B cell (primary cell): ENCODE data around the gene SHMT2. TPM values are rescaled to one million over a fixed set of nuclear protein-coding genes. Genes with fewer than 3 reads are reported as not detected.
"Not testable (repeated sequence)": the region's sequence is repeated elsewhere in the genome, so short reads cannot be mapped to it uniquely, and the experiment has no call there.

Experiments used
- ATAC-seq: fragments of 200-7000 bp; cut with Tn5 transposase; one replicate; pipeline ENCODE4 v1.10.0; 2021; ENCODE audit warnings: low read depth, mild to moderate bottlenecking, moderate number of reproducible peaks, moderate library complexity
- CTCF ChIA-PET: fragments of 350-600 bp; sonication (Branson Sonifier 250); formaldehyde crosslinking; loops from one replicate; lab custom pipeline; 2021; ENCODE audit warnings: antibody characterized with exemption, inconsistent platforms; lab: Charles Lee
- POLR2A ChIA-PET: fragments of 350-600 bp; sonication (Branson Sonifier 250); formaldehyde crosslinking; loops from one replicate; lab custom pipeline; 2021; ENCODE audit warnings: antibody characterized with exemption; lab: Charles Lee
- DNase-seq: peaks from one replicate; pipeline ENCODE4 v3.0.0; 2013
- H2AFZ ChIP-seq: 2 replicates; pipeline ENCODE4 v1.6.1; 2012; ENCODE audit warnings: mild to moderate bottlenecking, low read depth, low read length; ENCODE audit not compliant: insufficient read depth, poor library complexity, severe bottlenecking
- H3K27ac ChIP-seq, 2 donors: 1 replicate in 1 of 2; 2 replicates in 1 of 2; pipeline ENCODE4 v1.5.1; 2012 to 2013; ENCODE audit warnings: low read length in 2 of 2, mild to moderate bottlenecking in 2 of 2, moderate library complexity in 1 of 2
- H3K27me3 ChIP-seq, 4 experiments: fragments of 200-600 bp in 1 of 4; sonication (generic) in 1 of 4; replicated peaks in 1 of 4; 1 replicate in 2 of 4; 2 replicates in 2 of 4; pipeline versions ENCODE4 v1.6.1 to v1.7.0; 2013 to 2016; ENCODE audit warnings: low read length in 3 of 4, mild to moderate bottlenecking in 2 of 4, mixed read lengths in 1 of 4, moderate library complexity in 1 of 4; ENCODE audit not compliant: insufficient read depth in 4 of 4, control insufficient read depth in 3 of 4; ENCODE audit errors: control extremely low read depth in 1 of 4
- H3K36me3 ChIP-seq, 2 experiments: replicated peaks in 1 of 2; 1 replicate in 1 of 2; 2 replicates in 1 of 2; pipeline versions ENCODE4 v1.6.1 to v1.7.1; 2013; ENCODE audit warnings: low read length in 1 of 2; ENCODE audit not compliant: insufficient read depth in 2 of 2, control insufficient read depth in 1 of 2; ENCODE audit errors: control extremely low read depth in 1 of 2, extremely low read depth in 1 of 2
- H3K4me1 ChIP-seq, 2 donors: fragments of 200-600 bp in 1 of 2; sonication (generic) in 1 of 2; 1 replicate in 1 of 2; 2 replicates in 1 of 2; pipeline versions ENCODE4 v1.5.1 to v1.6.1; 2013 to 2017; ENCODE audit warnings: low read length in 2 of 2; ENCODE audit not compliant: control insufficient read depth in 2 of 2, insufficient read depth in 2 of 2
- H3K4me2 ChIP-seq: replicated peaks from 2 replicates; pipeline ENCODE3; 2012; ENCODE audit warnings: mild to moderate bottlenecking, low read depth, low read length; ENCODE audit not compliant: poor library complexity, severe bottlenecking
- H3K4me3 ChIP-seq, 5 experiments: fragments of 200-600 bp in 1 of 5; sonication (generic) in 1 of 5; 1 replicate in 3 of 5; 2 replicates in 2 of 5; pipeline versions ENCODE4 v1.5.1 to v1.7.0; 2011 to 2016; ENCODE audit warnings: low read length in 4 of 5, mild to moderate bottlenecking in 4 of 5, low read depth in 2 of 5, control low read depth in 1 of 5, moderate library complexity in 1 of 5; ENCODE audit not compliant: insufficient read depth in 1 of 5; ENCODE audit errors: control extremely low read depth in 1 of 5, extremely low read depth in 1 of 5
- H3K79me2 ChIP-seq: fragments of 200-600 bp; sonication (generic); one replicate; pipeline ENCODE4 v1.6.0; 2016; ENCODE audit warnings: low read length; ENCODE audit not compliant: control insufficient read depth, insufficient read depth
- H3K9ac ChIP-seq: fragments of 200-600 bp; sonication (generic); 2 replicates; pipeline ENCODE4 v1.6.1; 2017; ENCODE audit warnings: mild to moderate bottlenecking, low read length, moderate library complexity
- H3K9me3 ChIP-seq, 3 donors: one replicate each; pipeline versions ENCODE4 v1.6.1 to v1.7.1; 2013; ENCODE audit warnings: low read length in 2 of 3; ENCODE audit not compliant: control insufficient read depth in 2 of 3, insufficient read depth in 1 of 3; ENCODE audit errors: control extremely low read depth in 1 of 3
- H4K20me1 ChIP-seq: 2 replicates; pipeline ENCODE4 v1.6.0; 2012; ENCODE audit warnings: mild to moderate bottlenecking, low read length; ENCODE audit not compliant: insufficient read depth, control insufficient read depth, poor library complexity, severe bottlenecking
- H3K27ac Mint-ChIP-seq: one replicate; pipeline ENCODE4 v1.8.0; 2021; ENCODE audit warnings: mixed read lengths
- H3K27me3 Mint-ChIP-seq: one replicate; pipeline ENCODE4 v1.8.0; 2021; ENCODE audit warnings: mixed read lengths
- H3K4me1 Mint-ChIP-seq: one replicate; pipeline ENCODE4 v1.8.0; 2021; ENCODE audit warnings: mixed read lengths
- H3K4me3 Mint-ChIP-seq: one replicate; pipeline ENCODE4 v1.8.0; 2021; ENCODE audit warnings: mixed read lengths
- H3K9me3 Mint-ChIP-seq: one replicate; pipeline ENCODE4 v1.8.0; 2022; ENCODE audit warnings: mixed read lengths; ENCODE audit not compliant: insufficient read depth
- EZH2 ChIP-seq: IDR thresholded peaks from 2 replicates; pipeline ENCODE4 v1.6.1; 2012; ENCODE audit warnings: borderline replicate concordance, low read depth, mild to moderate bottlenecking, moderate library complexity, low read length; ENCODE audit not compliant: insufficient read depth, poor library complexity, severe bottlenecking
- WGBS: methylation state at CpG from one replicate; pipeline ENCODE4 v1.1.5; 2013; ENCODE audit warnings: missing lambda C conversion rate; ENCODE audit not compliant: insufficient coverage; 5-methylcytosine and 5-hydroxymethylcytosine counted together
- intact Hi-C: fragments of 100-400 bp; cut with micrococcal nuclease; formaldehyde crosslinking; loops from one replicate; pipeline ENCODE4 v1.10.0; 2022
- polyA plus RNA-seq: library from polyadenylated mRNA; depleted of rRNA; stranded (reverse); fragments of >200 nt; gene quantifications from 2 replicates; pipeline ENCODE4 v1.2.3, GENCODE V29; 2012
- total RNA-seq, 2 donors: library from RNA; stranded (reverse); fragments of 120-200 nt in 1 of 2; gene quantifications; 1 replicate in 1 of 2; 2 replicates in 1 of 2; pipeline versions ENCODE4 v1.2.3 to v1.2.4, GENCODE V29; 2013 to 2022
- TF ChIP-seq, protein P1 (sequence below): fragments of 200-600 bp; IDR thresholded peaks from one replicate; pipeline ENCODE4 v1.8.0; 2022; ENCODE audit warnings: antibody characterized with exemption, mild to moderate bottlenecking

Gene SHMT2
- total and polyA plus RNA-seq, 2 donors (not counting 1 experiment from before 2014, with no cell fraction given) = 166 to 236 TPM

DNA sequence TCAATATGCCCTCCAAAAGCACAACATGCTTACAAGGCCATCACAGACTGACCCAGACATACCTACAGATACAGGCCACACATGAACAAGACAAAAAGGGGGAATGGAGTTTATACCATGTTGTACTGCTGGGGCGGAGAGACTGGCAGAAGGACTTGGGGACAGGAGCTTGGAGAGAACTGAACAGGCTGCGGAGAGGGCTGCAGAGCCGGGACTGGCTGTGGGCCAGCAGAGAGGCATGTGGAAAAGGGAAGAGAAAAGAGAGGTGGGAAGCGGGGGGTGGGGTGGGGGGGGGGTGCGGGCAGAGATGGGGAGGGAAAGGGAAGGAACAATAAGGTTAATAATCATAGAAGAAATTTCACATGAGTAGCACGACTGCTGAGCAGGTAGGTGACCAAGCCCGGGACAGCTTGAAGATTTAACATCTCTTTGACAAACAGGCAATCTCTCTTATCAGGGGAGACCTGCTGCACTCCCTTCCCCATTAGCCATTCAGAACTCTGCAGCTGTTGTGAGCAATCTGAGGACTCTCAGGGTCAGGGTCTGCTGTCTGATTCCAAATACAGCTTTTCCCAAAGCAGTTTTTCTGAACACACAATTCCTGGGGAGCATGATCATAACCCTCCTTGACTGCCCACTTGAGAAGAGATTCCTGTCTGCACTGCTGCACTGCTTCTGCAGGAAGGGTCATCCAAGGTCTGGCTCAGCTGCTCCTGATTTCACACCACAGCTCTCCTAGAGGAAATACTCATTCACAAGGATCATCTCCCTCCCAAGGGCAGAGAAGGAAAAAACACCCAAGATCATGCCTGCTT is 43.0 kb downstream of the SHMT2 start:
- Histone ChIP-seq H2AFZ (no peak overlapping the region), H4K20me1 (no peaks in the 10 kb centered on the region), H3K9me3 (no peaks in the 10 kb centered on the region), H3K4me2 (no peak overlapping the region), H3K27ac (no peak overlapping the region), H3K9ac (no peak overlapping the region), H3K4me1 (no peaks in the 10 kb centered on the region), H3K27me3 (no peaks in the 10 kb centered on the region), H3K4me3 (no peak overlapping the region), H3K36me3 (peaks cover 5 to 70% of the 10 kb centered on the region in 2 experiments), H3K79me2 (no peaks in the 10 kb centered on the region)
- WGBS = 97% methylated on average over 5 of the region's 7 CpGs
- ATAC-seq = no peak
- Mint-ChIP-seq H3K4me3 (no peak overlapping the region), H3K4me1 (no peaks in the 10 kb centered on the region), H3K27me3 (no peaks in the 10 kb centered on the region), H3K9me3 (no peaks in the 10 kb centered on the region), H3K27ac (no peak overlapping the region)
- ChIA-PET POLR2A (no interaction called here), CTCF (interaction anchor here (0.5 to 1.9 kb wide), 3 partner anchors 23 to 383 kb away, joined by 3 to 7 read pairs (median 3); no protein-coding TSS in a partner anchor)
- TF ChIP-seq EZH2 = no peak
- TF ChIP-seq, protein P1, sequence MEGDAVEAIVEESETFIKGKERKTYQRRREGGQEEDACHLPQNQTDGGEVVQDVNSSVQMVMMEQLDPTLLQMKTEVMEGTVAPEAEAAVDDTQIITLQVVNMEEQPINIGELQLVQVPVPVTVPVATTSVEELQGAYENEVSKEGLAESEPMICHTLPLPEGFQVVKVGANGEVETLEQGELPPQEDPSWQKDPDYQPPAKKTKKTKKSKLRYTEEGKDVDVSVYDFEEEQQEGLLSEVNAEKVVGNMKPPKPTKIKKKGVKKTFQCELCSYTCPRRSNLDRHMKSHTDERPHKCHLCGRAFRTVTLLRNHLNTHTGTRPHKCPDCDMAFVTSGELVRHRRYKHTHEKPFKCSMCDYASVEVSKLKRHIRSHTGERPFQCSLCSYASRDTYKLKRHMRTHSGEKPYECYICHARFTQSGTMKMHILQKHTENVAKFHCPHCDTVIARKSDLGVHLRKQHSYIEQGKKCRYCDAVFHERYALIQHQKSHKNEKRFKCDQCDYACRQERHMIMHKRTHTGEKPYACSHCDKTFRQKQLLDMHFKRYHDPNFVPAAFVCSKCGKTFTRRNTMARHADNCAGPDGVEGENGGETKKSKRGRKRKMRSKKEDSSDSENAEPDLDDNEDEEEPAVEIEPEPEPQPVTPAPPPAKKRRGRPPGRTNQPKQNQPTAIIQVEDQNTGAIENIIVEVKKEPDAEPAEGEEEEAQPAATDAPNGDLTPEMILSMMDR = no peak
- intact Hi-C loops = no loop called here
- DNase-seq = no peak

DNA sequence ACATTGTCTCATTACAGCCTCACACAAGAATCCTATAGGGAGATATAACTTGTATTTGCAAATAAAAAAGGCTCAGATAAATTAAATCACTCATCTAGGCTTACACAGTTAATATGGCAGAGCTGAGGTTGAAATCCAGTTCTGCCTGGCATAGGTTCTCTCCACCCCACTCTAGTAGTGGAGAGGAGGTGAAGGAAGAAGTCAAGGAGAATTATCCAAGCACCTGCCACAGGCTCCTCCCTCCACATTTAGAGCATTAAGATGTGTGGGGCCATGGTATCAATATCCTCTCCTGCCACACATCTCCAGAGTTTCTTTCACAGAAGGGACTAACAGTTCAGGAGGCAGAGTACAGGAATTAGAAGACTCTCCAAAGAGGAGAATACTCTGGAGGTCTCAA is 44.0 kb downstream of the SHMT2 start:
- TF ChIP-seq, protein P1 = no peak
- no peak for TF ChIP-seq EZH2
- H3K4me3 ChIP-seq = no peak overlapping the region
- H3K4me1 ChIP-seq = no peaks in the 10 kb centered on the region
- H2AFZ ChIP-seq = no peak overlapping the region
- peaks cover 3 to 70% of the 10 kb centered on the region in 2 experiments for H3K36me3 ChIP-seq
- no peaks in the 10 kb centered on the region for H3K27me3 ChIP-seq
- no peaks in the 10 kb centered on the region for H3K9me3 ChIP-seq
- Mint-ChIP-seq H3K4me1 (peaks cover 2% of the 10 kb centered on the region), H3K4me3 (no peak overlapping the region), H3K27me3 (no peaks in the 10 kb centered on the region), H3K9me3 (no peaks in the 10 kb centered on the region), H3K27ac (no peak overlapping the region)
- no peak overlapping the region for H3K27ac ChIP-seq
- H4K20me1 ChIP-seq = no peaks in the 10 kb centered on the region
- H3K79me2 ChIP-seq = no peaks in the 10 kb centered on the region
- intact Hi-C loops = no loop called here
- ATAC-seq (no peak), DNase-seq (no peak)
- CTCF ChIA-PET = interaction anchor here (0.9 to 1.9 kb wide), 3 partner anchors 9 to 179 kb away, joined by 3 to 7 read pairs (median 4); no protein-coding TSS in a partner anchor
- H3K9ac ChIP-seq = no peak overlapping the region
- no peak overlapping the region for H3K4me2 ChIP-seq
- POLR2A ChIA-PET = no interaction called here

DNA sequence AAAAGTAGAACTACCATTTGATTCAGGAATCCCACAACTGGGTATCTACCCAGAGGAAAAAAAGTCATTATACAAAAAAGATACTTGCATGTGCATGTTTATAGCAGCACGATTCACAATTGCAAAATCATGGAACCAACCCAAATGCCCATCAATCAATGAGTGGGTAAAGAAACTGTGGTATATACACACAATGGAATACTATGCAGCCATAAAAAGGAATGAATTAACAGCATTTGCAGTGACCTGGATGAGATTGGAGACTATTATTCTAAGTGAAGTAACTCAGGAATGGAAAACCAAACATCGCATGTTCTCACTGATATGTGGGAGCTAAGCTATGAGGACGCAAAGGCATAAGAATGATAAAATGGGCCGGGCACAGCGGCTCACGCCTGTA is 46.7 kb downstream of the SHMT2 start:
- H2AFZ ChIP-seq, H3K27ac Mint-ChIP-seq, H3K27me3 Mint-ChIP-seq, intact Hi-C loops, H3K9me3 ChIP-seq, H3K4me3 Mint-ChIP-seq, H3K79me2 ChIP-seq, H3K9me3 Mint-ChIP-seq, H3K4me2 ChIP-seq, ATAC-seq, H3K27me3 ChIP-seq, DNase-seq, POLR2A ChIA-PET, H3K4me3 ChIP-seq, H4K20me1 ChIP-seq, H3K9ac ChIP-seq, H3K27ac ChIP-seq: not testable (repeated sequence)
- WGBS = 100% methylated on average over 2 of the region's 6 CpGs
- H3K4me1 ChIP-seq = peaks cover 15 to 17% of the 10 kb centered on the region in 2 donors
- CTCF ChIA-PET = interaction anchor here (0.7 to 1.4 kb wide), 4 partner anchors 62 to 183 kb away, joined by 3 to 6 read pairs (median 4); no protein-coding TSS in a partner anchor
- peaks cover 24% of the 10 kb centered on the region for H3K4me1 Mint-ChIP-seq
- peaks cover 0 to 61% of the 10 kb centered on the region in 2 experiments for H3K36me3 ChIP-seq
